GM12878 (cell line): ENCODE data around the gene CABLES1.

Experiments used
- BRCA1 ChIP-seq: IDR thresholded peaks from 2 replicates; pipeline ENCODE4 v1.6.1; 2011; ENCODE audit warnings: low read depth, low read length, improper control_type of control experiment
- CBFB ChIP-seq: IDR thresholded peaks from 2 replicates; pipeline ENCODE4 v1.6.1; 2016; ENCODE audit warnings: antibody characterized with exemption, low read depth
- CTCF ChIP-seq, 3 experiments: IDR thresholded peaks in 2 of 3; conservative IDR thresholded peaks in 1 of 3; 2 replicates each; pipeline ENCODE4 v1.5.1; 2011; ENCODE audit warnings: low read depth in 3 of 3, low read length in 3 of 3, mild to moderate bottlenecking in 3 of 3, control low read depth in 2 of 3, moderate library complexity in 2 of 3, inconsistent platforms in 1 of 3, mixed read lengths in 1 of 3; ENCODE audit not compliant: control insufficient read depth in 2 of 3, insufficient read depth in 1 of 3; ENCODE audit errors: extremely low read depth in 1 of 3
- HCFC1 ChIP-seq: fragments of 150-350 bp; IDR thresholded peaks from 2 replicates; pipeline ENCODE4 v1.6.1; 2014; ENCODE audit warnings: low read length
- IRF3 ChIP-seq: fragments of 450-650 bp; IDR thresholded peaks from 2 replicates; pipeline ENCODE4 v1.6.1; 2014; ENCODE audit warnings: mild to moderate bottlenecking
- KDM1A ChIP-seq: fragments of 200-600 bp; sonication (generic); IDR thresholded peaks from 2 replicates; pipeline ENCODE4 v1.6.1; 2016; ENCODE audit warnings: borderline replicate concordance
- MLLT1 ChIP-seq: fragments of 450-650 bp; IDR thresholded peaks from 2 replicates; pipeline ENCODE4 v1.6.1; 2016; ENCODE audit warnings: mild to moderate bottlenecking
- POLR2AphosphoS5 ChIP-seq: IDR thresholded peaks from 2 replicates; pipeline ENCODE4 v1.6.1; 2011; ENCODE audit warnings: mild to moderate bottlenecking, low read length, inconsistent platforms
- RCOR1 ChIP-seq: conservative IDR thresholded peaks from 2 replicates; pipeline ENCODE4 v1.6.1; 2012; ENCODE audit warnings: low read depth, low read length, improper control_type of control experiment
- SIN3A ChIP-seq: IDR thresholded peaks from 2 replicates; pipeline ENCODE4 v1.6.1; 2012; ENCODE audit warnings: low read depth, low read length, improper control_type of control experiment
- SMARCA5 ChIP-seq: fragments of 450-650 bp; IDR thresholded peaks from 2 replicates; pipeline ENCODE4 v1.6.1; 2017; ENCODE audit warnings: mild to moderate bottlenecking
- STAT3 ChIP-seq: IDR thresholded peaks from 2 replicates; pipeline ENCODE4 v1.6.1; 2011; ENCODE audit warnings: low read depth, low read length, improper control_type of control experiment
- TCF12 ChIP-seq: IDR thresholded peaks from 2 replicates; pipeline ENCODE4 v1.6.1; 2011; ENCODE audit warnings: low read depth, mild to moderate bottlenecking, low read length
- USF2 ChIP-seq: IDR thresholded peaks from 2 replicates; pipeline ENCODE4 v1.6.1; 2011; ENCODE audit warnings: low read depth, low read length, improper control_type of control experiment, borderline replicate concordance

GRCh38 chr18:23235336-23235735 is 100.1 kb downstream of the CABLES1 start:
- TF ChIP-seq HCFC1 (no peak), STAT3 (no peak), USF2 (no peak), CTCF (IDR thresholded peaks at IDR 0.05 in 2 of 3, conservative IDR thresholded peaks at IDR 0.05 in 1 of 3; ENCODE audit: control insufficient read depth in 2 of 3, extremely low read depth in 1 of 3, insufficient read depth in 1 of 3, low read depth in 3 of 3, low read length in 3 of 3) (no peak), BRCA1 (no peak), KDM1A (no peak), MLLT1 (no peak), CBFB (no peak), SMARCA5 (no peak), SIN3A (no peak), IRF3 (no peak), TCF12 (no peak), POLR2AphosphoS5 (no peak), RCOR1 (no peak)
